Thyroid gland (tissue), 4 donors: ENCODE data around the gene KCNJ11.

Experiments
- POLR2A ChIP-seq, 2 donors: fragments of 450-650 bp; IDR thresholded peaks; one replicate each; pipeline ENCODE4 v1.6.1; 2017; ENCODE audit warnings: antibody characterized with exemption in 2 of 2, mild to moderate bottlenecking in 2 of 2, moderate library complexity in 1 of 2
- TF ChIP-seq, protein P1 (sequence below), 6 experiments: fragments of 200-600 bp in 3 of 6; fragments of 450-650 bp in 3 of 6; sonication (generic) in 3 of 6; IDR thresholded peaks; one replicate each; pipeline ENCODE4 v1.5.1; 2016 to 2019; ENCODE audit warnings: antibody characterized with exemption in 6 of 6, mild to moderate bottlenecking in 2 of 6, inconsistent platforms in 1 of 6, moderate library complexity in 1 of 6

DNA sequence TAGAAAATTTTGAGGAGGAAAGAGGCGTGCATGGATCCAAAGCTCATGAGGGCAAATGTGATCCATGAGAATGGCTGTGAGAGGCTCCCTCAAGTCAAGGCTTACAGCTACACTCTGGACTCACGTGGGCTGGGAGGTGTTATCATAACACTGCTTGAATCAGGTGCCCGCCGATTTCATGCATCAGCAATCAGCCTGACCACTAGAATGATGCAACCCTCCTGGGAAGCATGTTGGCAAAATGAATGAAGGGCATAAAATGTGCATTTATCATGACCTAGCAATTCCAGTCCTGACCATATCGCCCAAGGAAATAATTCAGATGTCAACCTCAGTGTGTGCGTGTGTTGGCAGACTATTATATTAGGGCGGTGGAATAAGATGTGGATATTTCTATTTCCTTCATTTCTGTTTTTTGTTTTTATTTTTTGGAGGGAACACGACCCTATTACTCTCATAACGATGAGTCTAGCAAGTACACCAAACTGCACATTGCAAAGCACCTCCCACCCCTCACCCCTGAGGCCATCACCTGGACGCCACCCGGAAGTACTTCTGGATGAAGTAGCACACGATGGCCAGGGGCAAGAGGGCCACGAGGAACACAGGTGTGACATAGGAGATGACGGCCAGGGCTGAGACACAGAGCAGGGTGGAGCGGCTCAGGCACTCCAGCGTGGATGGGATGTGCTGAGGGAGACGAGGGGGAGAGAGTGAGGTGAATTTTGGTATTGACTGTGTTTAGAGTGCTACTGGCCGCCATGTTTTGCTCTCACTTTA lies 15.7 kb upstream of the KCNJ11 start:
- TF ChIP-seq, protein P1, sequence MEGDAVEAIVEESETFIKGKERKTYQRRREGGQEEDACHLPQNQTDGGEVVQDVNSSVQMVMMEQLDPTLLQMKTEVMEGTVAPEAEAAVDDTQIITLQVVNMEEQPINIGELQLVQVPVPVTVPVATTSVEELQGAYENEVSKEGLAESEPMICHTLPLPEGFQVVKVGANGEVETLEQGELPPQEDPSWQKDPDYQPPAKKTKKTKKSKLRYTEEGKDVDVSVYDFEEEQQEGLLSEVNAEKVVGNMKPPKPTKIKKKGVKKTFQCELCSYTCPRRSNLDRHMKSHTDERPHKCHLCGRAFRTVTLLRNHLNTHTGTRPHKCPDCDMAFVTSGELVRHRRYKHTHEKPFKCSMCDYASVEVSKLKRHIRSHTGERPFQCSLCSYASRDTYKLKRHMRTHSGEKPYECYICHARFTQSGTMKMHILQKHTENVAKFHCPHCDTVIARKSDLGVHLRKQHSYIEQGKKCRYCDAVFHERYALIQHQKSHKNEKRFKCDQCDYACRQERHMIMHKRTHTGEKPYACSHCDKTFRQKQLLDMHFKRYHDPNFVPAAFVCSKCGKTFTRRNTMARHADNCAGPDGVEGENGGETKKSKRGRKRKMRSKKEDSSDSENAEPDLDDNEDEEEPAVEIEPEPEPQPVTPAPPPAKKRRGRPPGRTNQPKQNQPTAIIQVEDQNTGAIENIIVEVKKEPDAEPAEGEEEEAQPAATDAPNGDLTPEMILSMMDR (IDR thresholded peaks at IDR 0.05) = no peak
- peak in 1 of 2 donors; percentile 50 for TF ChIP-seq POLR2A (IDR thresholded peaks at IDR 0.05)
